ENCODE results near the gene RASGRF2.

RASGRF2 gene

DNA sequence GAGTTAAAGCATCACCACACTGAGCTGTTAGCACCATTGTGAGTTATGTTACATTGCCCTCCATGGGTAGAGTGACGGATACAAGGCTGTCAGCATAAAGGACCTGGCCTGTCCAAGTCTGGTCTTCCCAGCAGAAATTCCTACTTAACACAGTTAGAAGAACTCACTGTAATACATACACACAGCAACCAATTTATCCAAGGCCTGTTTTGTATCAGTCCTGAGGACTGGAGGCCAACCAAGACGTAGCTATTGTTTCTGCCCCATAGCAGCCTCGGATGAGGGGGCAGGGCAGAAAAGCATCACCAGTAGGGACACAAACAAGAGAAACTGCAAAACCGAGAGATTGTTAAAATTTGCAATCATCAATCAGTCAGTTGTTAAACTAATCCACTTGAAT, 206.9 kb downstream of the RASGRF2 start:
- no peak for DNase-seq (ENCODE audit: low read depth in 1 of 2, low spot score in 1 of 2)

DNA sequence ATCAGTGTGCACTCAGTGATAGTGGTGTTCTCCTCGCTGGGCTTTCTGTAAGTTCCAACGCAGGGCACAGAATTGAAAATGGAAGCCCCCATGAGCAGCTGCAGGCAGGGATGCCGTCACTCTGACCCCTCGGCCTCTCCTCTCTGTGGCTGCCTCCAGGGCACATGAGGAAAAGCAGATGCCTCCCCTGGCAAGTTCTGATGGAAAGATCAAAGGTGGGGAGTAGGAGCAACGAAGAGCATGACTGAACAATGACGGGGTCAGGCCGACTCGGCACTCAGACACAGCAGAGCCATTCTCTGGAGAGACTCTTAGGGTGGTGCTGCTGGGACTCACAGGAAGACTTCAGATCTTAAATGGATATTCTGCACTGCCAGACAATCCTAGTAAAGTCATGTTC, 207.4 kb downstream of the RASGRF2 start:
- no peak for DNase-seq (ENCODE audit: low read depth in 1 of 2, low spot score in 1 of 2)

DNA sequence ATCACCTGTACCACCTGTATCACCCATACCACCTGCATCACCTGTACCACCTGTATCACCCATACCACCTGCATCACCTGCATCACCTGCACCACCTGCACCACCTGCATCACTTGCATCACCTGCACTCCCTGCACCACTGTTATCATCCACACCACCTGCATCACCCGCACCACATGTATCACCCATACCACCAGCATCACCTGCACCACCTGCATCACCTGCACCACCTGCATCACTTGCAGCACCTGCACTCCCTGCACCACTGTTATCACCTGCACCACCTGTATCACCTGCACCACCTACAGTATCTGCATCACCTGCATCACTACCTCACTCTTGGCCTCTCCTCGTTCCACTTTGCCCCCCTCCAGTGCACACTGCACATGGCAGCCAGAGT, 209.8 kb downstream of the RASGRF2 start:
- no peak for DNase-seq (ENCODE audit: low read depth in 1 of 2, low spot score in 1 of 2)

DNA sequence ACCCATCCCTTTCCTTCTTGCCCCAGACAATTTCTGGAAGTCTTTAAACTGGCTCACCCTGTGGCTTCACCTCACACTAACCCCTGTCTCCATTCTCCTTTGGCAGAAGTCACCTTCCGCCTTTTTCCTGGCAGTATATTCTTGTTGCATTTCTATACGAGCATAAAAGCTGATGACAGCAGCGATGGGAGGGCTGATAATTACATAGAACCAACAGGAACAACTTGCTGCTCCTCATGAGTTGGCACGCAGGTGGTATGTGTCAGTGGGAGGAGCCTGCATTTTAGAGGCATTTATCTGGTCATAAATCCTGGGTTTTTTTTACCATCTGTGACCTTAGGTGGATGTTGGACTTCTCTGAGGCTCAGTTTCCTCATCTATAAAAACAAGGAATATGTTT, 211.6 kb downstream of the RASGRF2 start:
- DNase-seq (ENCODE audit: low read depth in 1 of 2, low spot score in 1 of 2) = no peak

DNA sequence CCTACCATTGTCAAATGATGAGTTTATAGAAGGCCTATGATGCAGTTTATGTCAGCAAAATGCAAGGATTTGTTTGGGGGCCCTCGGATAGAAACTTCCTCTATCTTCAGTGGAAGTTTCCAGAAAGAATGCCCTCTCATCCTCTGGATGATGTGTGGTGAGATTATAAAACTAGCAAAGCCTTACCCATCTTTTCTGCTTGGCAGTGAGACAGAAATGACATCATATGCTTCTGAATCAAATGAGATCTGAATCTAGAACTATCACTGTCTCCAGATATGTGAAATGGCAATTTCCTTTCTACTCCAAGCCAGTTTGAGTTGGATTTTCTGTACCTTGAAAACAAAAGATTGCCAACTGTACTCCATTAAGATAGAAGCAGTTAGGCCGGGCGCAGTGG, 212.5 kb downstream of the RASGRF2 start:
- no peak for DNase-seq (ENCODE audit: low read depth in 1 of 2, low spot score in 1 of 2)

DNA sequence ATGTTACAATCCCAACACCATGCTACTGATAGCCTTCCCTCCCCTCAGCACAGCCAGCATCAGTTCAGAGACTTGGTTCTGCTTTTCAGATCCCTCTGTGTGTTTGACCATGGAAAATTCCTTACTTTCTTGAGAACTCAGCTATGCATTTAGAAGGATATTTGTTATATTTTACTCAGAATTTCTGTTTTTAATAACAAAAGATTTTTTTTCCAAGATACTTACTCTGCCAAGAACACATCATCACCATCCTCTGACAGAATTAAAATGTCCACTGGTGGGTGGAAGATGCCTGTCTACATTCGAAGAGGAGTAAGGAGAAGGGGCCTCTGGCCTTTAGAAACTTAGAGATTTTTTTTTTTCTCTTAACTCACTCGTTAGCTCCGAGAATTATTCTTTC, 216.9 kb downstream of the RASGRF2 start:
- no peak for DNase-seq (ENCODE audit: low read depth in 1 of 2, low spot score in 1 of 2)

DNA sequence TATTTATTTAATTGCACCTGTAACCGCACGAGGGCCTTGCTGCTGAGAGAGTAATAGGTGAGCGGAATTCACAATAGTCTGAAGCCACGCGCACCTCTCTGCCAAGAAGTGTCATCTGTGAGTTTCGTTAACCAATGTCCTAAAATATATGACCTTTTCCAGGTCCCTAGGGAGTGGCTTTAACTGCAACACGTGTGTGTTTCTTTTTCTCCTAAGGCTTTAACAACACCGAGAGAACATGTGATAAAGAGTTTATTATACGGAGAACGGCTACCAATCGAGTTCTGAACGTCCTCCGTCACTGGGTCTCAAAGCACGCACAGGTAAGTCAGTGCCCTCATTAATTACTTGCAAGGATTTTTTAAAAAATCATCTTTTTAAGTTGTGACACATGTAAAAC, 219.8 kb downstream of the RASGRF2 start:
- no peak for DNase-seq (ENCODE audit: low read depth in 1 of 2, low spot score in 1 of 2)

DNA sequence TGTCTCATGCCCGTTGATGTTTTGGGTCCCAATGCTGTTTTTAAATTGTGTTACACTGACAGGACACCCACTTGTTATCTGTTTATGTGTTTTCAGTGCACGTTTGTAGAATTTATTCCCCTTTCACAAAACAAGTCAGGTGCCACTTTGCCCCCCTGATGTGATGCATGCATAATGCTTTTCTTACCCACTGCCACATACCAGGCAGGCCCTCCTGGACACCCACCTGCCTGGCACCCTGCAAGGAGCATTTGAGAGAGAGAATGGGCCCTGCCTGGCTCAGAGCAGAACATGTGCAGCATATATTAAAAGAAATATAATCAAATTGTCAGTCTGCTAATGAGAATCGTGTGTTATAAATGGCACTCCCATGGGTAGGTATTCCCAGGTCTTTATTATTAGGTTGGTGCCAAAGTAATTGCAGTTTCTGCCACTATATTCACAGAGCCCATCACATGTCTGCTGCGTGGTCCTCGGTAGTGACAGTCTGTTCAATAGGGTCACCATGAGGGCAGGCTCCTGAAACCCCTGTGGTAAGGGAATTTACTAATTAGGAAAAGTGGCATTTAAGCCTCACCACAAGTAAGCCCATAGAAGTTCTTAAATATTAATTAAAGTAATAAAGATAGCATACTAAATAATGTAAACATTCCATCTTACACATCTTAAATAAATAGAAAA, 220.8 kb downstream of the RASGRF2 start:
- DNase-seq (ENCODE audit: low read depth in 1 of 2, low spot score in 1 of 2) = no peak

GRCh38 chr5:81181576-81182316, 221.6 kb downstream of the RASGRF2 start:
- DNase-seq (ENCODE audit: low read depth in 1 of 2, low spot score in 1 of 2) = no peak

DNA sequence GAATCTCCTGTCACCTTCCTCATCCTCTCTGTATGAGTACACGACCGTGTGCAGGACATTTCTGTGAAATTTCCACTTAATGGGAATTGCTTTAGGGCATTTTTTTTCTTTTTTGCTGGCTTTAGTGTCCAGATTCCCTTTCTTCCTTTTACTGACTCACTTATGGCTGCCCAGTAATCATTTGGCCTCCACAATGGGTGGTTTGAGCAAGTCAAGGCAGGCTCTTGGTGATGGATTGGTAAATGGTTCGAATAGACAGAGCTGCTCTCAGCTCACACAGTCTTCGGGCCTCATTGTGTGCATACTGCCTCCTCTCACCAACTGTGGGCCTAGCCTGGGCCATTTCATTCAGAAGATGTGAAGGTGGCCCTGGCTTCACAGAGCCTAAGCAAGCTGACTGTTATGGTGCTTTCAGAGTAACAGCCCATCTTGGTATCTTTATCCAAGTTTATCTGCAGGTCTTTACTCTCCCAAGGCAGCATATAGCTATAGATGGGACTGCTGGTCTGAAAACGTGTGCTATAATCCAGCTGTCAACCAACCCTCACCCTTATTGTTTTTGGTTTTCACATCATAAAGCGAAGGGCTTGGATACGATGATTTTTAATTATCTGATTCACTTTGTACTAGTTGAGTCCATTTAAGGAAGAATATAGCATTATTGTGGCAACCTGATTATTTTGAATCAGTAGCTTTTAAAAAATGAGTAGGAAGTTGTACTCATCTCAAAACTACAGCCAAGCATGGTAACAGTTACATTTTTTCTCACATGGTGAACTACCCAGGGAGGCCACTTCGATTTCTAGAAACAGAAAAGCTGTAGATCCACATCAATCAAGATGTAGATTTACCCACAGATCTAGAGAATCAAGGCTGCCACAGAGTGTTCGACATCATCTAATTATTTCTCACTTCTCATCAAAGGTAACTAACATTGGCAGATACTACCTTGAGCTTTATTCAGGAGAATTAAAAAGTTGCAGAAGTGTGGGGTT, 222.5 kb downstream of the RASGRF2 start:
- DNase-seq (ENCODE audit: low read depth in 1 of 2, low spot score in 1 of 2) = no peak

DNA sequence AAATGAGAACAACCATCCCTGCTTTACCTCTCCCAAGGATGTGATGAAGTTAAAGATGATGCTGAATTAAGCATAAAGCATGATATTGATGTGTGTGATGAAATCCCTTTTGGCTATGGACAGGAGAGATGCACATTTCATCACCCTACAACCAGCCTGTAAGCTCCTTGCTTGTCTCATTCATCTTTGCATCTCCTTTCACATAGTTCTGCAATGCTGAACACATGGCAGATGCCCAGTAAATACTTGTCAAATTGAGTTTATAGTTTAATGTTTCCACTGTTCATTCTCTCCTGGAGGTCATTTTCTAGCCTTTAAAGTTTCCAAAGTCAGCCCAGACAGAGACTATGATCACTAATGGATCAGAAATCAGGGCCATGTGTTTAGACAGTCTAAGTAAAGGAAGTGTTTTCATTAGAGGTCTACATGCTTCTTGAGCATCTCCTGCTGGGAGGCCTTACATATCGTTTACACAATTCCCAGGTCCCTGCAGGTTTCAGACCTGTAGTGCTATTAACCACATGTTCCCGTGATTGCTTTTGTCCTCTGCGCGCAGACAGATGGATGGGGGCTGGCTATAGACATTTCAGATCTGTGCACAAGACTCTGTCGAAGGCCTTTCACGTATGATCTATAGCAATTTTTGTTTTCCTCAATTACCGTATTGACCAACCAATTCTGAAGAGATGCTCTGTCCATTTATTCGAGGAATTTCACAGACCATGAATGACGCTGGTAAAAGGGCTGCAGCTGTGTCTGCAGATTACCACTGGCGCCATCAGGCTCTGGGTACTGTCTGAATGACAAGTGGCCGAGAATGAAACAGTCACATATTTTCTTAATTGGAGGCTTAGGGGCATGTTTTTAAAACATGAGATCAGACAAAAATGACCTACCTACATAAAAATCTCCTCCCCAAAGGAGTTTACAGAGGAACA, 223.9 kb downstream of the RASGRF2 start:
- DNase-seq (ENCODE audit: low read depth in 1 of 2, low spot score in 1 of 2) = no peak

GRCh38 chr5:81184749-81185110, 224.6 kb downstream of the RASGRF2 start:
- no peak for DNase-seq (ENCODE audit: low read depth in 1 of 2, low spot score in 1 of 2)

GRCh38 chr5:81187885-81188284, 227.7 kb downstream of the RASGRF2 start:
- DNase-seq (ENCODE audit: low read depth in 1 of 2, low spot score in 1 of 2) = no peak

GRCh38 chr5:81188962-81189361, 228.8 kb downstream of the RASGRF2 start:
- no peak for DNase-seq (ENCODE audit: low read depth in 1 of 2, low spot score in 1 of 2)

DNA sequence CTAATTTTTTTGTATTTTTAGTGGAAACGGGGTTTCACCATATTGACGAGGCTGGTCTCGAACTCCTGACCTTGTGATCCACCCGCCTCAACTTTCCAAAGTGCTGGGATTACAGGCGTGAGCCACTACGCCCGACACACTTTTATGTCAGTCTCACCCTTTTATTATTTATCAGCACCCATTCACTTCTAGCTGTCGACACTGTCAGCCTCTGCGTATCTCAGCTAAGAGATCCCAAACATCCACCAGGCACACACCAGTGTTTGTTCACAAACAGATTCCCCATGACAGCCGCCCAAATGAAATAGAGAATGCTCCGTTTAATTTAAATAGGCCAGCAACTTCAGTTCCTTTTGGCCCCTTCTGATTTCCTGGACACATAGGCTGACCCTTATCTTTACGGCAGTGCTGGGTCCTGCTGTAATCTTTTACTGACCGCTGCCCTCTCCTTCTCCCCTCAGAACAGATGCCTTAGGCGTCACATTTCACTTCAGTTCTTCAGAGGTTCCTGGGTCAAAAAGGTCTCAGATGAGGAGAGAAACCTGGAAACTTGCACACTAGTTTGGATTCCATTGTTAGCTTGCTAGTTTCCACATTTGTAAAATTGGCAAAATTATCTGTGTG, 229.8 kb downstream of the RASGRF2 start:
- no peak for DNase-seq (ENCODE audit: low read depth in 1 of 2, low spot score in 1 of 2)

- no peak for DNase-seq (ENCODE audit: low read depth in 1 of 2, low spot score in 1 of 2)
Measured at GRCh38 chr5:81191726-81192372, 231.7 kb downstream of the RASGRF2 start.

DNA sequence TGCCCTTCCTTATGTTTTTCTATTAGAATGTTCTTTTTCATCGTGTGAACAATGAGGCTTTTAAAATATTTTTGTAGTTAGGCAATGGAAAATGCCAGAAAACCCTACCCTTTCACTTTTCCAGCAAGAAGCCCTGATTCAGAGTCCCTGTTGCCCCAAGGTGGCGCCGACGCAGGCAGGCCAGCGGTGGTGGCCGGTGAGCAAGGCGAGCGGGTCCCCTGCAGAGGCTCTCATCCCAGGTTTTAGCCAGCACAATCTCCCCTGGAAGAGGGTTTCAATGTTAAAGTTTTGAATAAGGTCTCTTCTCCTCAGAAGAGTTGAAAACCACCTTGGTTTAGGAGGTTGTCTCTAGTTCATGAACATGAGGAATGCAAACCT, 232.2 kb downstream of the RASGRF2 start:
- no peak for DNase-seq (ENCODE audit: low read depth in 1 of 2, low spot score in 1 of 2)

GRCh38 chr5:81194633-81195334, 234.6 kb downstream of the RASGRF2 start:
- peak; percentile 49 to 78 for DNase-seq (ENCODE audit: low read depth in 1 of 2, low spot score in 1 of 2)

DNA sequence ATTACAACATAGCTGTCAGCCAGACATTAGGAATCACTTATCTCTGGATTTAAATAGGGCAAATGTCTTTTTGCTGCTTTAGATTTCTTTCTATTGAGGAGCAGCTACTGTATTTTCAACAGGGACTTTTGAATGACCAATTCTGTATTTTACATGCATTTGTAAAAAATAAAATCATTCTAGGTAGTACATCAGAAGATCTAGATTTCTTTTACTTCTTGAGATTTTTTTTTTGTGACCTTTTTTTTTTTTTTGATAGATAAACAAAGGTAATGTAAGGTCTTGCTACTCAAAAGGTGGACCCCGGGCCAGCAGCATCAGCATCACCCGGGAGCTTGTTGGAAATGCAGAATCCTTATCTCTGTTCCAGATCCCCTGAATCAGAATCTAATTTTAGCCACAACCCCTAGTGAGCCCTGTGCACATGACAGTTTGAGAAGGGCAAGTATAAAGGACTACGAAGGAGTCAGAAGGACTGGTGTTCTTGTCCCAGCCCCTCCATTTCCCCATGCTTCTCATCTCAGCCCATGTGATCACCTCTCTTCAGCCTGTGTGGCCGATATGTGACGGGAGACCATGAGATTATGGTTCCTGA, 235.3 kb downstream of the RASGRF2 start:
- no peak for DNase-seq (ENCODE audit: low read depth in 1 of 2, low spot score in 1 of 2)
